A549 (cell line): ENCODE measurements around the gene GPRIN3.

Experiments
- EHF ChIP-seq: fragments of 250-450 bp; sonication (Bioruptor Pico); IDR thresholded peaks from 2 replicates; pipeline ENCODE4 v1.5.0; 2020; ENCODE audit warnings: mild to moderate bottlenecking
- ELK1 ChIP-seq: fragments of 150-350 bp; IDR thresholded peaks from 2 replicates; pipeline ENCODE4 v1.6.1; 2014; ENCODE audit warnings: low read depth, mild to moderate bottlenecking, low read length
- EP300 ChIP-seq, 2 experiments: fragments of >200 bp; sonication (Bioruptor Twin); formaldehyde crosslinking; IDR thresholded peaks; 2 replicates in 1 of 2; 3 replicates in 1 of 2; pipeline ENCODE4 v1.6.1; 2016 to 2017
- JUN ChIP-seq, 2 experiments: fragments of >200 bp; sonication (Bioruptor Twin); formaldehyde crosslinking; IDR thresholded peaks; 2 replicates in 1 of 2; 3 replicates in 1 of 2; pipeline ENCODE4 v1.6.1; 2016 to 2017
- MAX ChIP-seq: IDR thresholded peaks from 2 replicates; pipeline ENCODE4 v1.6.1; 2012
- MAZ ChIP-seq: fragments of 150-350 bp; IDR thresholded peaks from 2 replicates; pipeline ENCODE4 v1.6.1; 2014; ENCODE audit warnings: antibody characterized with exemption, low read depth, low read length, borderline replicate concordance
- POLR2A ChIP-seq: IDR thresholded peaks from 2 replicates; pipeline ENCODE4 v1.6.1; 2012; ENCODE audit warnings: mild to moderate bottlenecking, low read length
- RAD21 ChIP-seq, 2 experiments: fragments of >200 bp in 1 of 2; sonication (Bioruptor Twin) in 1 of 2; formaldehyde crosslinking in 1 of 2; IDR thresholded peaks in 1 of 2; conservative IDR thresholded peaks in 1 of 2; 2 replicates in 1 of 2; 3 replicates in 1 of 2; pipeline ENCODE4 v1.6.1; 2012 to 2018; ENCODE audit warnings: inconsistent platforms in 1 of 2
- RCOR1 ChIP-seq: fragments of 150-350 bp; IDR thresholded peaks from 2 replicates; pipeline ENCODE4 v1.6.1; 2014; ENCODE audit warnings: antibody characterized with exemption, low read length, low read depth
- TF ChIP-seq, protein P1 (sequence below): fragments of >200 bp; sonication (Bioruptor Twin); formaldehyde crosslinking; IDR thresholded peaks from 3 replicates; pipeline ENCODE4 v1.5.1; 2016
- TF ChIP-seq, protein P2 (sequence below): fragments of 200-600 bp; sonication (generic); IDR thresholded peaks from 2 replicates; pipeline ENCODE4 v1.6.1; 2016; ENCODE audit warnings: antibody characterized with exemption, mild to moderate bottlenecking, moderate library complexity
- TF ChIP-seq, protein P3 (sequence below): IDR thresholded peaks from 2 replicates; pipeline ENCODE4 v1.6.1; 2012

DNA sequence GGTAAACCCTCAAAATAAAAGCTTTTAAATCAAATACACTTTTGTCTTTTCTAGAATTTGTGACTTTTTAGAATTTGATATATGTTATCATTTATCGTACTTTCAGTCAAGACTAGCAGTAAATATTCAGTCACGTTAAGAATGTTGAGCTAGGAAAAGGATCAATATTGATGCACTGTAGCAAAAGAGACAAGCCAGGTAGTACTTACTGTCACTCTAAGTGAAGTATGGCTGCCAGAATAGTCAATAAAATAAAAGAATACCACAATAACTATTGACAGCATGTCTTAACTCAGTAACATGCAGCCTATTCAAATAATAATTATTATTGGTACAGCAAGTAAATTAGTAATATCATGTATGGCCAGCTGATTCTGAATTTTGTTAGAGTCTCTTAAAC is 43.6 kb upstream of the GPRIN3 start:
- TF ChIP-seq, protein P1, sequence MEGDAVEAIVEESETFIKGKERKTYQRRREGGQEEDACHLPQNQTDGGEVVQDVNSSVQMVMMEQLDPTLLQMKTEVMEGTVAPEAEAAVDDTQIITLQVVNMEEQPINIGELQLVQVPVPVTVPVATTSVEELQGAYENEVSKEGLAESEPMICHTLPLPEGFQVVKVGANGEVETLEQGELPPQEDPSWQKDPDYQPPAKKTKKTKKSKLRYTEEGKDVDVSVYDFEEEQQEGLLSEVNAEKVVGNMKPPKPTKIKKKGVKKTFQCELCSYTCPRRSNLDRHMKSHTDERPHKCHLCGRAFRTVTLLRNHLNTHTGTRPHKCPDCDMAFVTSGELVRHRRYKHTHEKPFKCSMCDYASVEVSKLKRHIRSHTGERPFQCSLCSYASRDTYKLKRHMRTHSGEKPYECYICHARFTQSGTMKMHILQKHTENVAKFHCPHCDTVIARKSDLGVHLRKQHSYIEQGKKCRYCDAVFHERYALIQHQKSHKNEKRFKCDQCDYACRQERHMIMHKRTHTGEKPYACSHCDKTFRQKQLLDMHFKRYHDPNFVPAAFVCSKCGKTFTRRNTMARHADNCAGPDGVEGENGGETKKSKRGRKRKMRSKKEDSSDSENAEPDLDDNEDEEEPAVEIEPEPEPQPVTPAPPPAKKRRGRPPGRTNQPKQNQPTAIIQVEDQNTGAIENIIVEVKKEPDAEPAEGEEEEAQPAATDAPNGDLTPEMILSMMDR = no peak
- TF ChIP-seq MAX = no peak
- no peak for TF ChIP-seq EP300 (IDR thresholded peaks at IDR 0.05)
- no peak for TF ChIP-seq RCOR1
- TF ChIP-seq ELK1 = no peak
- no peak for TF ChIP-seq MAZ
- TF ChIP-seq, protein P2, sequence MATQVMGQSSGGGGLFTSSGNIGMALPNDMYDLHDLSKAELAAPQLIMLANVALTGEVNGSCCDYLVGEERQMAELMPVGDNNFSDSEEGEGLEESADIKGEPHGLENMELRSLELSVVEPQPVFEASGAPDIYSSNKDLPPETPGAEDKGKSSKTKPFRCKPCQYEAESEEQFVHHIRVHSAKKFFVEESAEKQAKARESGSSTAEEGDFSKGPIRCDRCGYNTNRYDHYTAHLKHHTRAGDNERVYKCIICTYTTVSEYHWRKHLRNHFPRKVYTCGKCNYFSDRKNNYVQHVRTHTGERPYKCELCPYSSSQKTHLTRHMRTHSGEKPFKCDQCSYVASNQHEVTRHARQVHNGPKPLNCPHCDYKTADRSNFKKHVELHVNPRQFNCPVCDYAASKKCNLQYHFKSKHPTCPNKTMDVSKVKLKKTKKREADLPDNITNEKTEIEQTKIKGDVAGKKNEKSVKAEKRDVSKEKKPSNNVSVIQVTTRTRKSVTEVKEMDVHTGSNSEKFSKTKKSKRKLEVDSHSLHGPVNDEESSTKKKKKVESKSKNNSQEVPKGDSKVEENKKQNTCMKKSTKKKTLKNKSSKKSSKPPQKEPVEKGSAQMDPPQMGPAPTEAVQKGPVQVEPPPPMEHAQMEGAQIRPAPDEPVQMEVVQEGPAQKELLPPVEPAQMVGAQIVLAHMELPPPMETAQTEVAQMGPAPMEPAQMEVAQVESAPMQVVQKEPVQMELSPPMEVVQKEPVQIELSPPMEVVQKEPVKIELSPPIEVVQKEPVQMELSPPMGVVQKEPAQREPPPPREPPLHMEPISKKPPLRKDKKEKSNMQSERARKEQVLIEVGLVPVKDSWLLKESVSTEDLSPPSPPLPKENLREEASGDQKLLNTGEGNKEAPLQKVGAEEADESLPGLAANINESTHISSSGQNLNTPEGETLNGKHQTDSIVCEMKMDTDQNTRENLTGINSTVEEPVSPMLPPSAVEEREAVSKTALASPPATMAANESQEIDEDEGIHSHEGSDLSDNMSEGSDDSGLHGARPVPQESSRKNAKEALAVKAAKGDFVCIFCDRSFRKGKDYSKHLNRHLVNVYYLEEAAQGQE = no peak
- TF ChIP-seq POLR2A = no peak
- TF ChIP-seq JUN (IDR thresholded peaks at IDR 0.05) = no peak
- TF ChIP-seq EHF (CRISPR knock-in tag) = no peak
- TF ChIP-seq, protein P3, sequence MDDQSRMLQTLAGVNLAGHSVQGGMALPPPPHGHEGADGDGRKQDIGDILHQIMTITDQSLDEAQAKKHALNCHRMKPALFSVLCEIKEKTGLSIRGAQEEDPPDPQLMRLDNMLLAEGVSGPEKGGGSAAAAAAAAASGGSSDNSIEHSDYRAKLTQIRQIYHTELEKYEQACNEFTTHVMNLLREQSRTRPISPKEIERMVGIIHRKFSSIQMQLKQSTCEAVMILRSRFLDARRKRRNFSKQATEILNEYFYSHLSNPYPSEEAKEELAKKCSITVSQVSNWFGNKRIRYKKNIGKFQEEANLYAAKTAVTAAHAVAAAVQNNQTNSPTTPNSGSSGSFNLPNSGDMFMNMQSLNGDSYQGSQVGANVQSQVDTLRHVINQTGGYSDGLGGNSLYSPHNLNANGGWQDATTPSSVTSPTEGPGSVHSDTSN = no peak
- no peak for TF ChIP-seq RAD21 (conservative IDR thresholded peaks at IDR 0.05 in 1 of 2, IDR thresholded peaks at IDR 0.05 in 1 of 2)
